Measurements from ENCODE around the gene PSMB7.

Gene PSMB7

DNA sequence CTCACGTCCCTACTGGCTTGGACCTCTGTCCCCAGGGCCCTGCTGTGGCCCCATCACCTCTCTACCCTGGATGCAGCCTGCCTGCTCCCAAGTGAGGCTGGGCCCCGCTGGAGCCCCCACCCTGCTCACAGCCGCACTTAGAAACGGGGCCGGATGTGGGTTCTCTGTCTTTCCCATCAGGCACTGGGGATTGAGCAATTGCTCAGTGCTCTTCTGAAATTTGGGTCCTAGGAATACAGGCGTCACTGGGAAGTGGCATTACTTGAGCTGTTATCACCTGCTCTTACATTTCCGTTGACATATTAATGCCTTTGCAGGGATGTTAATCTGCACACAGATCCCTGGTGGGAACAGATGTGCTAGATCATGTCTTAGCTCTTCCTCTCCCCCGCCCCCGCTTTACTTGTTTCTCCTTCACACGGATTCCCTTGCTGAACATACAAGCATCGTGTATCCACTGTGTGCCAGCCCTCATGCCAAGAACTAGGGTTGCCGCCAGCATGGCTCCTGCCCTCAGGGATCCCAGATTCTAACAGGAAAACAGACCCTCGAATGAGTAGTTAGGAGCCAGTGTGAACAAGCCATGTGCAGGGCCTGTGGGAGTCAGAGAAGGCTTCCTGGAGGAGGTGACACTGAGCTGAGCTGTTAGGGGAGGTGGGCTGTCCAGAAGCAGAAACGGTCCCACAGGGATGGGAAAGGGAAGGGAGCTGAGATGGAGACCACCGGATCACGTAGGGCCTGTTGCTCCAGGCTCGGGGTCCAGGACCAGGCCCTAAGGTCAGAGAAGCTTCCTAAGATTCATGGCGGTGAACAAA is 92.4 kb downstream of the PSMB7 start:
- no peak for DNase-seq

DNA sequence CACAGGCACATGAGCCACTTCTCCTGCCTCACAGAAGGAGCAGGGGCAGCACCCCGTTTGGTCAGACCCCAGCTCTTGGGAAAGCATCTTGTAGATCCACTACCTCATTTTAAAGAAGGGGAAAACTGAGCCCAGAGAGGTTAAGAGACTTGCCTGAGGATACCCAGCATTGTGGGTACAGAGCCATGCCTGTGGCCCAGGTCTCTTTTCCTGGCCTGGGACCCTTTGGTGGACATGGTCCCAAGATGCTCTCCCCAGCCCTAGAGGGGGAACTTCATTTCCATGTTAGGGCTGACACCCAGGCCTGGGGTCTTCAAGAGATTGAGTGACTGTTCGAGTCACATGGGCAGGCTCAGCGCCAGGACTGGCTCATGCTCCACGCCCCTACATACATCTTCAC is 93.3 kb downstream of the PSMB7 start:
- DNase-seq = no peak

DNA sequence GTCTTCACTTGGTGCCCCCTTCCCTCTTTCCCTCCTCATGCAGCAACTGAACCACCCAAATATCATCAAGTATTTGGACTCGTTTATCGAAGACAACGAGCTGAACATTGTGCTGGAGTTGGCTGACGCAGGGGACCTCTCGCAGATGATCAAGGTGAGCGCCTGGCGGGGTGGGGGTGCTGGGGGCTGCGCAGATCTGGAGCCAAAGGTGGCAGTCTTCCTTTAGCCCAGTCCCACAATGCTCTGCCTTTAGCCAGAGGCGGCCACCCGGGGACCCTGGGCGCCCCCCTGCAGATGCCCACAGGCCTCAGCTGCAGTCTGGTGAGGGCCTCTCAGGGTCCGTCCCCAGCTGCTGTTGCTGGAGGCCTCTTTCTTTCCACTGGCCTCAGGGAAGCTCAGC is 93.8 kb downstream of the PSMB7 start:
- DNase-seq = no peak

DNA sequence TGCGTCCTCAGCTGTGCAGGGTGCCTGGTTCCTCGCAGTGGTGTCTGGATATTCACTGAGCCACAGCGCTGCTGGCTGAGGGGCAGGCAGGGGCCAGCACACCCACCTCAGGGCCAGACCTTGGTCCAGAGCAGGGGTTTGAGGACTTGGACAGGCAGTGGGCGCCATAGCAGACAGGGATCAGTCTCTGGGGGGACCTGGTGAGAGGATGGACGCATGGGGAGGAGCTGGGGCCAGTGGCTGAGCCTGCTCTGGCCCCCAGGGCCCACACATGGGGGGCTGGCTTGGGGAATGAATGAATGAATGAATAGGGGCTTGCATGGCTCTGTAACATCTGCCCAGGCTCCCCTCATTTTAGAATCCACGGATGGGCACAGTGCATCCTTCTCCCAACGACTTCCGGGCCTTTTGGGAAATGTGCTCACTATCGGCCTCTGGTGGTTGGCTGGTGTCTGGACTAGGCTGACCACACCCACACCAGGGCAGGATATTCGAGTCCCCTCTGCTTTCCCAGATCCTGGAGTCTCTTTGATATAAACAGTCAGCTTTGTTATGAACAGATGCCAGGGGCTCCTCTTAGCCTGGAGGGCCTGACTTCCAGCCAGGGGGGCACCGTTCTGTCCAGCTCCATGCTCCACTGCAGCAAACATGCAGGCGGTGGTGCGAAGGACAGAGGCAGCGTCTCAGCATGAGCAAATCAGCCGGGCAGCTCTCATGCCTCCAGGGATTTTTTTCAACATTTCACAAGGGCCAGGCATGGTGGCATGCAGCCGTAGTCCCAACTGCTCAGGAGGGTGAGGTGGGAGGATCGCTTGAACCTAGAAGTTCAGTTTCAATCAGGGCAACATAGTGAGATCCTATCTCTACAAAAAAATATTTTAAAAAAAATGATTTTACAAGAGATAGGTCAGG is 94.9 kb downstream of the PSMB7 start:
- DNase-seq = no peak

DNA sequence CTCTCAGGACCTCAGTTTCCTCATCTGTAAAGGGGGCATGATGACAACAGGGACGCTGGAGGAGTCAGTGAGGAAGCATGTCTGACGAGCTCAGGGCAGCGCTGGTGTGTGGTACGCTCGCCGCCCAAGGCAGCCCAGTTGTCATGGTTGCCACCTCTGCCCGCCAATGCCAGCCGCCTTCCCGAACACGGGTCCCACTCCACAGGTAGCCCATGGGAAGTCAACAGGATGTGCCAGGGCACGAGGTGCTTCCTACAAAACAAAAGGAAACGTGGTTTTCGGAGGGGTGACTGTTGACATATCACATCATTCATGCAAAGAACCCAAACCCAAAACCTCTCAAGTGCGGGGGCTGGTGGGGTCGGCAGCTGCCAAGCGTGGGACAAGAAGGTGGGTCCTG is 99.4 kb downstream of the PSMB7 start:
- no peak for DNase-seq

DNA sequence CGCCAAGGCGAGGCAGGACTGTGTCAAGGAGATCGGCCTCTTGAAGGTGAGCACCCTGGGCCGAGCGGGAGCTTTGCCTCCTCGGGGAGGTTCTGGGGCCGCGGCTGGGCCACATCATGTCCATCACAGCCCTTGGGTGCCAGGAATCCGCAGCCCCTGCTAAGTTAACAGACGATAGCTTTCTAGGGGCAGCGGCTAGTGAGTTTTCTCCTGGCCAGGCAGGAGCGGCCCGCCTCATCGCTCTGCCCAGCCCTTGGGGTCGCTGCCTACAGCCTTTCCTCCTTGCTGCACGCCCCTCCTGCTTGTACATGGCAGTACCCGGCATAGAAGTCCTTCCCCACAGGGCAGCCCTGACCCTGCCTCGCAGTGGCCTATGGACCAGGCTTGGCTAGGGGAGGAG is 101.3 kb downstream of the PSMB7 start:
- no peak for DNase-seq

DNA sequence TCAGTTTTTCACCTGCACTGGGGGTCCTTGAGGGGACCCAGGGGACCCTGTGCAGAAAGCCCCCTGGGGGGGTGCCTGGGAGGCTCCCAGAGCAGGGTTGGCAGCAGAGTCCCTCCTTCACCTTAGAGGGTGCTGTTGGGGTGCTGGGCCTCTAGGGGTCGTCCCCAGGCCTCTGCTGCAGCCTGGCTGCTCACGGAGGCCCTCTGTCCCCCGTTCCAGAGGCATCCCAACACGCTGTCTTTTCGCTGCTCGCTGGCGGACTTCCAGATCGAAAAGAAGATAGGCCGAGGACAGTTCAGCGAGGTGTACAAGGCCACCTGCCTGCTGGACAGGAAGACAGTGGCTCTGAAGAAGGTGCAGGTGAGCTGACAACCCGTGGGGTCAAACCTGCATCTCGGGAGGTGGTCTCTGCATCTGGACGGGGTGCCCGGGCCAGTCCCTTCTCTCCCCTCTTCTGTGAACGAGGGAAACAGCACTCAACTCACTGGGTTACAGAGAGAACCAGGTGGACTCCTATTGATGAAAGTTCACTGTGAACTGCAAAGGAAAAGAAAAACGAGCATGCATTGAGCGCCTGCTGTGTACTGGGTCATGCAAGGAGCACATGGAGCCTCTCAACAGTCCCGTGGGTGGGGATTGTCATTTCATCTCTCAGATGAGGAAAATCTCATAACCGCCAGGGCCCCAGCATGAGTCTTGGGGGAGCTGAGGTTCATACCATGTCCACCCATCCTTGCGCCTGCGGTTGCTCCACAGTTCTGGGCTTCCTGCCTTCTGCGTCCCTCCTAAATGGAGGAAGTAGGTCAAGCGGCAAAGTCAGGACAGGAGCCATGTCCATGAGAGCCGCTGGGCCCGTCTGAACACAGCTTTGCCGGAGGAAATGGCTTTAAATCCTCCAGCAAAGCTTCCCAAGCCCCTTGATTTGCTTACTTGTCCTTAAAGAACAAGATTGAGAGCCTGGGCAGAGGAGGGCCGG is 102.7 kb downstream of the PSMB7 start:
- no peak for DNase-seq

DNA sequence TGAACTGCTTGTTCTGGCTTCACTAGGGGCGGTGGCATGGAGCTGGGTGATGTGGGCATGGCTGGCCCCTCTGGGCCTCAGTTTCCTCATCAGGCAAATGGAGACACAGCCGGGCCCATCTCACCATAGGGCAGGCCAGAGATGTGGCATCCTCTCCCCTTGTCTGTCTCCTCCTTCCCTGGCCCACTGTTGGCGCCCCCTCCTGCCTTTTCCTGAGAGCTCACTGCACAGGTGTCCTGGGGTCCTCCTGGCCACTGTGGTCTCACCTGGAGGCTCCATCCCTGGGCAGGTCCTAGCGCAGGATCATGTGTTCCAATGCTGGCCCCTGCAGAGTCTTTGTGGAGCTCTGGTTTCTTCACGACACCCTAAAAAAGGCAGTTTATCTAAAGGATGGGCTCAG is 104.0 kb downstream of the PSMB7 start:
- DNase-seq = no peak

DNA sequence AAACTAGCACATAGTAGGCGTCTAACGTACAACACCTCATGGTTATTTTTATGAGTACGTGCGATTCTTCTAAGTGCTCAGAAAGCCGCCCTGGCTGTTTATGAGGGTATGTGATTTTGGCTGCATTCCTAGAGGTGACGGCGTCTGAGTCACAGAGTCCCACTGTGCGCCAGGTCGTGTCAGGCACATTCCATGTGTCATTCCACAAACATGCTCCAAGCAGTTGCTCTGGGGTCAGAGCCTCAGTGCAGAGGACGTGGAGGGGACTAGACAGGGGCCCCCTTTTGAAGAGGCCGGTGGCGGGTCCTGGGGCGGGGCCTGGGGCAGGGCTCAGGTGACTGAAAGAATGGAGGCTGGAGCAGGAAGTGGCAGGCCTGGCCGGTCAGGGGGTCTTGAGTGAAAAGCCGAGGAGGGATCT is 105.6 kb downstream of the PSMB7 start:
- no peak for DNase-seq

DNA sequence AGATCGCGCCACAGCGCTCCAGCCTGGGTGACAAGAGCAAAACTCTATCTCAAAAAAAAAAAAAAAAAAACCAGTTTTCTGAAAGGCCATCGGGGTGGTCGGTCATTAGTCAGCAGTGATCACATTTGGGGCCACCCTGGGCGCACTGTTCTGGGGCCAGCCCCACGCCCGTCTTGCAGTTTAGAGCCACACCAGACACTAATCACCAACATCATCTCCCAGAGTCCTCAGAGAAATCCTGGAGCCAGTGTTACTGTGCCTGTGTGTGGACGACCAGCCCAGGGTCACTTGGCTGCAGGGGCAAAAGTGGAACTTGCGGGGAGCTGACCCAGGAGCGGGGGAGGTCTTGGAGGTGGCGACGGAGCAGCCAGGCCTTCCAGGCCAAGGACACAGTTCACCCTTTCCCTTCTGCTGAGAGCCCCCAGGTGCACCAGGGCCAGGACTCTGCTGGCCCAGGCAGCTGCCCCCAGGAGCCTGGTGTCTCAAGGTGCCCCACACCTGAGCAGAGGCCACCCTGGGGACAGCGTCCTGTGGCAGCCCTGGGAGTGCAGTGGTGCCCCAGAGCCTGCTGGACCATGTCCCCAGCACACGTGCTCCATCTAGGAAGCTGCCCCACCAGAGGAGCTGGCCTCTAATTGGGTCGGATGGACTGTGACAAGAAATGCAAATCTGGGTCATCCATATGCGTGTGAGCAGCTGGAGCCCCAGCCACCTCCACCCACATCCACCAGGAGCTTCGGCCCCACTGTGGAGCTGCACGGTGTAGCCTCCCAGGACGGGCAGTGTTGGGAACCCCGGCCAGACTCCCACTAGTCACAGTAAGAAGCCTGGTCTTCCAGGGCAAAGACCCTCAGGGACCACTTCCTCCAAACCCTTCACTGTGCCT is 106.4 kb downstream of the PSMB7 start:
- DNase-seq = no peak

DNA sequence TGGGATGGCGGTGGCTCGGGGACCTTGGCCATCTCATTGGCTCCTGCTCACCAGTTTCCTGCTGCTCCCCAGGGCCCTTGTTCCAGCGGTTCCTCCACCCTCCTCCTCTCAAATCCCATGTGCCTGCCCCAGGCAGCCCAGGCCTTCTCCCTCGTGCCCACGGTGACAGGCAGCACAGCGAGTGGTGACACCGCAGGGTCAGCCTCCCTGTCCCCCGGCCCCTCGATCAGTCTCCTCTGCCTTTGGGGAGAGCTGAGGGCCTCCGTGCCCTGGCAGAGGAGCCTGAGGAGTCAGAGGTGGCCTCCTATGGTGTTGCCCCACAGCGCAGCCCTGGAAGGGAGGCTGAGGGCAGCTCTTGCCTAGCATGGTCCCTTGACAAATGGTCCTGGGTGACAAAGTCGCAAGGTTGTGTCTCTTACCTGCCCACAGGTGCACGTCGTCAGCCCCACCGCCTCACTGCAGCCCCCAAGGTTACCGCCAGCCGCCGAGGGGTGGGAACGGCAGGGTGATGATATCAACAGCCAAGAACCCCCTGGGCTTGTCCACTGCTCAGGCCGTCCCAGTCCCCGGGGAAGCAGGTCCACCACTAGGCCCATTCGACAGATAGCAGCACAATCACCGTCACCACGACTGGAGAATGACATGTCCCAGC is 107.7 kb downstream of the PSMB7 start:
- DNase-seq = no peak

DNA sequence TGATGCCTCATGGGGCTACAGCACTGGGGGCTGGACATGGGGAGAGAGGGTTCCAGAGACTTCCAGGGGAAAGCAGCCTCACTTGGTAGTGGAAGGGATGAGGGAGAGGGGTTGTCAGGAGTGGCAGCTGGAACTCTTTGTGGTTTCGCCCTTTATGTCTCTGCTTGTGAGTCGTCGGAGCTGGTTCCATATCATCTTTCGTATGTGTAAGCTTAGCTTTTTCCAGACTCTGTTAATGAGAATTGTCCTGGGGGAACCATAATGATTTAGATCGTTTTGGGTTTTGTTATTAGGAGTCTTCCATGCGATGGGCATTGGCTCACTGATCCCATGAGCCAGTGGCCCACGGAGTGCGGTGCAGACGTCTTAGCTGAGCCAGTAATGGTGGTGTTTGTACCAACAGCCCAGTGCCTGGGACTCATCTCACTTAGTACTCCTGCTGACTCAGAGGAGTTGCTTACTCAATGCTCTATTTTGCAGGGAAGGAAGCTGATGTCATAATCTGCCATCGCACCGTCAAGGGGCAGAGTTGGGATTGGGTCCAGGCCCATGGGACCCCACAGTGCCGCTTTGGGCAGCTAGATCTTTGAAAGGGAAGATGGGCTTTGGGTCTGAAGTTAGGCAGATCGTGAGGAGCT is 109.0 kb downstream of the PSMB7 start:
- DNase-seq = no peak

DNA sequence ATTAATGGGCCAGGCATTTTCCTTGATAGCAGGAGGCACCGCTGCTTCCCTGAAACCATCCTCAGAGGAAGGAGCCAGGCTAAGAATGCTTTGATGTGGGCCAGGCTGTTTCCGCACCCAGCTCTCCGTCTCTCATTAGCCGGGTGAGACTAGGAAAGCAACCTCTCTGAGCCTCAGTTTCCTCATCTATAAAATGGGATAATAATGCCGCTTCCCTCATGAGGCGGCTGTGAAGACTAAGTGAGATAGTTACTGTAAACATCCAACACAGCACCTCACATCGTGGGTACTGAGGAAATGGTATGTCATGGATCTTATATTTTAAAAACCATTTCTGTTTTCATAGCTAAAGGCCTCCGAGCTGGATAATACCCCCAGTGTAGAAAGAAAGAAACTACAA is 111.0 kb downstream of the PSMB7 start:
- no peak for DNase-seq

DNA sequence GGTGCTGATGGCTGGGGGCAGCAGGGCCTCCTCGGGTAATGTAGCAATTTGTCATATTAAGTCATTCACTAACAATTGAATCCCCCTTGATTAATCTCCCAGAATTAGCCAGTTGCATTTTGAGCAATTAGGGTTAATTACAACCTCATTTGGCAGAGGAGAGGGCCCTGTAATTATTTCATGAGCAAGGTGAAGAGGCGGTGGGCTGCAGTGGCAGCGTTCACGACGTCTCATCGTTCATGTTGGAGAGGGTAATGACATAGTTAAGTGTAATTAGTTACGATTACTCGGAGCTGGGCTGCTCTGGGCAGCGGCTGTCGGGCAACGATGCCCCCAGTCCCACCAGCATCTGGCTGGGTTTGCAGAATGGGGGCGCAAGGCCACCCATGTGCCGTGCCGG is 111.5 kb downstream of the PSMB7 start:
- no peak for DNase-seq

Data from cortex of kidney (tissue), 1 donor.